ENCODE measurements around the gene MICU1.
"Not testable (repeated sequence)": the region's sequence is repeated elsewhere in the genome, so short reads cannot be mapped to it uniquely, and the experiment has no call there.

MICU1 gene

DNA sequence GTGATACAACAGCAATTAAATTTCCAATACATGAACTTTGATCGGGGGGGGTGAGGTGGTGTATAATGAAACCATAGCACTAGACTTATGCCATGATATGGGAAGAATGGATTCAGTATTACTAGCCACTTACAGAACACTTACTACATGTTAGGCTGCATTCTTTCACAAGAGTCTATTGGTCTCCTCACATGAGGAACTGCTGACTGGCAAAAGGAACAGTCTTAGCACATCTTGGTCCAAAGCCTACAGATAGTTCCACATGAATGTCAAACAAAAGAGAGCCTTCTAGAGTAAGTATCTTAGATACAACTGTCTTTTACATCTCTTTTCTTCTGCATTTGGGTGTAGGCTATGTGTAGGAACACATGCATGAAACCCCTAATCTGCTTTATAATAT is 155.2 kb downstream of the MICU1 start:
- TF ChIP-seq, protein P1, sequence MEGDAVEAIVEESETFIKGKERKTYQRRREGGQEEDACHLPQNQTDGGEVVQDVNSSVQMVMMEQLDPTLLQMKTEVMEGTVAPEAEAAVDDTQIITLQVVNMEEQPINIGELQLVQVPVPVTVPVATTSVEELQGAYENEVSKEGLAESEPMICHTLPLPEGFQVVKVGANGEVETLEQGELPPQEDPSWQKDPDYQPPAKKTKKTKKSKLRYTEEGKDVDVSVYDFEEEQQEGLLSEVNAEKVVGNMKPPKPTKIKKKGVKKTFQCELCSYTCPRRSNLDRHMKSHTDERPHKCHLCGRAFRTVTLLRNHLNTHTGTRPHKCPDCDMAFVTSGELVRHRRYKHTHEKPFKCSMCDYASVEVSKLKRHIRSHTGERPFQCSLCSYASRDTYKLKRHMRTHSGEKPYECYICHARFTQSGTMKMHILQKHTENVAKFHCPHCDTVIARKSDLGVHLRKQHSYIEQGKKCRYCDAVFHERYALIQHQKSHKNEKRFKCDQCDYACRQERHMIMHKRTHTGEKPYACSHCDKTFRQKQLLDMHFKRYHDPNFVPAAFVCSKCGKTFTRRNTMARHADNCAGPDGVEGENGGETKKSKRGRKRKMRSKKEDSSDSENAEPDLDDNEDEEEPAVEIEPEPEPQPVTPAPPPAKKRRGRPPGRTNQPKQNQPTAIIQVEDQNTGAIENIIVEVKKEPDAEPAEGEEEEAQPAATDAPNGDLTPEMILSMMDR (IDR thresholded peaks at IDR 0.05; ENCODE audit: low read depth, low read length) = no peak
- no peak for DNase-seq (ENCODE audit: low read depth in 2 of 2)
- no peak overlapping the region for H3K4me3 ChIP-seq (replicated peaks in 1 of 2; ENCODE audit: low read depth in 2 of 2, low read length in 2 of 2)

DNA sequence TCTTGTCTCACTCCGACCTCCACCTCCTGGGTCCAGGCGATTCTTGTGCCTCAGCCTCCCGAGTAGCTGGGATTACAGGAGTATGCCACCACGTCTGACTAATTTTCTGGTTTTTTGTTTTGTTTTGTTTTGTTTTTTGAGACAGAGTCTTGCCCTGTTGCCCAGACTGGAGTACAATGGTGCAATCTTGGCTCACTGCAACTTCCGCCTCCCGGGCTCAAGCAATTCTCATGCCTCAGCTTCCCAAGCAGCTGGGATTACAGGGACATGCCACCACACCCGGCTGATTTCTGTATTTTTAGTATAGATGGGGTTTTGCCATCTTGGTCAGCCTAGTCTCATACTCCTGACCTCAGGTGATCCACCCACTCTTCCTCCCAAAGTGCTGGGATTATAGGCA is 158.8 kb downstream of the MICU1 start:
- not testable (repeated sequence) for H3K4me3 ChIP-seq (replicated peaks in 1 of 2; ENCODE audit: low read depth in 2 of 2, low read length in 2 of 2); DNase-seq (ENCODE audit: low read depth in 2 of 2)

DNA sequence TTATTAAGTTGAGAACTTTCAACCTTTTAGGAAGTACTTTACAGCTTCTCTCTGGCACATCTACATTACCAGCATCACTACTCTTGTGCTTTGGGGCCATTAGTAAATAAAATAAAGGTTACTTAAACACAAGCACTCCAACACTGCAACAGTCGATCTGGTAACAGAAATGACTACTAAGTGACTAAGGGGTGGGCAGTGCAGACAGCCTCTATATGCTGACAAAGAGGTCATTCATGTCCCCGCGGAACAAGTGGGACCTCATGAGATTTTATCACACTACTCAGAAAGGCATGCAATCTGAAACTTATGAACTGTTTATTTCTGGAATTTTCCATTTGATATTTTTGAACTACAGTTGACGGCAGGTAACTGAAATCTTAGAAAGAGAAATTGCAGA is 159.9 kb downstream of the MICU1 start:
- peak in 1 of 2 donors; percentile 47 for DNase-seq (ENCODE audit: low read depth in 2 of 2)
- H3K4me3 ChIP-seq (replicated peaks in 1 of 2; ENCODE audit: low read depth in 2 of 2, low read length in 2 of 2) = no peak overlapping the region
- TF ChIP-seq, protein P1 (IDR thresholded peaks at IDR 0.05; ENCODE audit: low read depth, low read length) = no peak

DNA sequence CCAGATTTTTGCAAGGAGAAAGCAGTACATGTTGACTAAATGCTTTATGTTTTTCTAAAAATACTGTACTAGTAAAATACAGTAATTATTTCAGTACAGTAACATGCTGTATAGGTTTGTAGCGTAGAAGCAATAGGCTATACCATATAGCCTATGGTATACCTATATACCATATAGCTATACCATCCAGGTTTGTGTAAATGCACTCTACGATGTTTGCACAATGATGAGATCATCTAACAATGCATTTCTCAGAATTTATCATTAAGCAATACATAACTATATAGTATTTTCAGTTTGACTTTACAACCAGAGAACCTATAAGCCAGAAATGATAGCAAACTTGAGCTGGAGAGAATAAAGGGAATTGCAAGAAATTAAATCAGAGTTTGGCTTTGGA is 161.4 kb downstream of the MICU1 start:
- TF ChIP-seq, protein P1 (IDR thresholded peaks at IDR 0.05; ENCODE audit: low read depth, low read length) = no peak
- no peak for DNase-seq (ENCODE audit: low read depth in 2 of 2)
- no peak overlapping the region for H3K4me3 ChIP-seq (replicated peaks in 1 of 2; ENCODE audit: low read depth in 2 of 2, low read length in 2 of 2)

DNA sequence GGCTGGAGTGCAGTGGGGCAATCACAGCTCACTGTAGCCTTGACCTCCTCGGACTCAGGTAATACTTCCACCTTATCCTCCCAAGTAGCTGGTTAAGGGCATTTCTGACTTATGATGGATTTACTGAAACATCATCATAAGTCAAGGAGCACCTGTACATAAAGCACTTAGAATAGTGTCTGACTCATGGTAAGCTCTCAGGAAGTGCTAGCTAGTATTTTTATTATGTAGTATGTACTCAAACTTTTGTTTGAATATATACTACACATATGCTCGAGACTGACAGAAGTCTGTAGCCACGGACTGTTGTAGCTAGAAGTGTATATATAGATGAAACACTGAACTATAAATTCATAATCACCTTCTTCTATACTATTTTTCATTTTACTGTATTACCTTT is 163.6 kb downstream of the MICU1 start:
- DNase-seq (ENCODE audit: low read depth in 2 of 2) = no peak
- TF ChIP-seq, protein P1 (IDR thresholded peaks at IDR 0.05; ENCODE audit: low read depth, low read length) = no peak
- no peak overlapping the region for H3K4me3 ChIP-seq (replicated peaks in 1 of 2; ENCODE audit: low read depth in 2 of 2, low read length in 2 of 2)

DNA sequence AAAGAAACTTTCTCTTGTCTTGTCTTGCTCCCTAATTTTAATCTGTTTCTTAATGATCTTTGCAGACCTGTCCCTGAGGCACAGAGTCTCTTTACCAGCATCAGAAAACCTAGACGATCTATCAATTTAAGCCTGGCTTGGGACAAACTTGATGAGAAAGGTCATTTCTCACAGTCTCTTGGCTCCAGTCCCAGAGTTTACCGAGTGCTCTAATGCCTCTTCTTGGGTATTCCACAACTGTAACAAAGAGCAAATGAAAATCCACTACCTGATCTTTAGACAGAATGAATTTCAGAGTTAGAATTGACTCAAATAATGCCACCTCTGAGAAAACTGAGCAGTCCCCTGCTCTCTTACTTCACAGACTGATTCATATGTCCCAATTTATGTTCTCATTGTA is 164.8 kb downstream of the MICU1 start:
- DNase-seq (ENCODE audit: low read depth in 2 of 2) = no peak
- TF ChIP-seq, protein P1 (IDR thresholded peaks at IDR 0.05; ENCODE audit: low read depth, low read length) = no peak
- H3K4me3 ChIP-seq (replicated peaks in 1 of 2; ENCODE audit: low read depth in 2 of 2, low read length in 2 of 2) = no peak overlapping the region

DNA sequence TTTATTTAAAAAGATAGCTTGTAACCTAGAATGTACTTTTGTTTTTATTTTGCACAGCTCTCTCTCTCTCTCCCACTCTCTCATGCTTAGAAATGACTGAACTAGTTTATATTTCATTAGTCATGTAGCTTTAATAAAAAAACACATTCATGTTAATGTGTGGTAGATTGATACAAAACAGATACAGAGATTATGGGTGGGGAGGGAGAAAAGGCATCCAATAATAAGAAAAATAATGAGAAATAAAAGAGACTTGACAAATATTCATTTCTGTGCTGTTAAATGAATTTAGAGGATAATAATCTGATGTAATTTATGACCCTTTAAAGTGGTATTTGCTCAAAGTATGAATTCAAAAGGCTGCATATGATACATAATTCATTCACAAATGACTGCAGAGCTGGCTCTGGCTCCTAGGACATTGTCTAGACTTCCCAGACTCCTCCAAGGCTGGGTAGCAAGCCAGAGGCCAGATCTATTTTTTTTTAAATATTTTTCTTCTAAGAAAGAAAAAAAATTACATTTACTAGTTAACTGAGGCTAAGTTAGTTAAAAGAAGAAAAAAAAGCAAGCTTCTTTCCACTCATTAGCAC is 165.5 kb downstream of the MICU1 start:
- H3K4me3 ChIP-seq (replicated peaks in 1 of 2; ENCODE audit: low read depth in 2 of 2, low read length in 2 of 2) = no peak overlapping the region
- DNase-seq (ENCODE audit: low read depth in 2 of 2) = no peak
- TF ChIP-seq, protein P1 (IDR thresholded peaks at IDR 0.05; ENCODE audit: low read depth, low read length) = no peak
